Embryonic facial prominence (tissue), 1 donor: Measurements from ENCODE around the gene ALG2.
A peak's percentile ranks its signal among the peaks of the same experiment; 100 is the strongest.

Experiments used
- DNase-seq: peaks from one replicate; pipeline ENCODE4 v3.0.0-alpha.2; 2016; ENCODE audit errors: extremely low spot score

The ALG2 gene

DNA sequence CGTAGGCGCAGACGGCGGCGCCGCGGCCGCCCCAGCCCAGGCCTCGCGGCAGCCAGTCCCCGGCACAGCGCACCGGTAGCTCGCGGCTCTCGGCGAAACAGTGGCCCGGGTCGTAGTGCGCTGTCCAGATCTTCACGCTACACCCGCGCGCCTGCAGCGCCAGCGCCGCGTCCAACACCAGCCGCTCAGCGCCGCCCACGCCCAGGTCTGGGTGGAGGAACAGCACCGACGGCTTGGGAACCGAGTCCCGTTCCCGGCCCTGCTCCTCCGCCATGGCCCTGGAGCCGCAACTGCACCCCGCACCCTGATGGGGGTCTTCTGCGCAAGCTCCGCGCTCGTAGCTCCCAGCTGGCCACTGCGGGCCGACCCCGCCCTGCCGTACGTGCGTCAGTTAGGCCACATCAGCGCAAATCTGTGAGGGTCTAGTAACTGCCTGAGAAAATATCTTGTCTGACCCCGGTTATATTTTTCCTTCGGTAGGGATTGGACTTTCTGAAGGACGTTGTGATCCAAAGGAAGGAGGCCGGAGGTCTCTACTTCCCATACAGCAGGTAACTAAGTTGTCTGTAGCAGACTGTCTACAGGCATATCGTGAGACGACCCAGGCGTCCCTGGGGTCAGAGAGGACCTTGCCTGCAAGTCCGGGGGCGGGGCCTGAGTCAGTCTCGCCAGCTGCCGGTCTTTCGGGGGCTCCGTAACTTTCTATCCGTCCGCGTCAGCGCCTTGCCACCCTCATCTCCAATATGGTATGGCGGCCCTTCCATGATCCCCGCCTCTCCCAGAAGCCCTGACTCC, at the start of gene ALG2, which contains the start of gene SEC61B:
ALG2 (minus strand) TSS at position 322 of the 795 bp plus-strand sequence; CDS start at position 274, 48 bp downstream.
SEC61B (plus strand) TSS at position 662 of the 795 bp plus-strand sequence; CDS start at position 744, 82 bp downstream.
- peak; percentile 91 for DNase-seq

GRCh38 chr9:99270491-99270890, 48.7 kb upstream of the ALG2 start:
- DNase-seq: no peak

- no peak for DNase-seq
These were observed 47.7 kb upstream of the ALG2 start for GRCh38 chr9:99269416-99269815.

DNA sequence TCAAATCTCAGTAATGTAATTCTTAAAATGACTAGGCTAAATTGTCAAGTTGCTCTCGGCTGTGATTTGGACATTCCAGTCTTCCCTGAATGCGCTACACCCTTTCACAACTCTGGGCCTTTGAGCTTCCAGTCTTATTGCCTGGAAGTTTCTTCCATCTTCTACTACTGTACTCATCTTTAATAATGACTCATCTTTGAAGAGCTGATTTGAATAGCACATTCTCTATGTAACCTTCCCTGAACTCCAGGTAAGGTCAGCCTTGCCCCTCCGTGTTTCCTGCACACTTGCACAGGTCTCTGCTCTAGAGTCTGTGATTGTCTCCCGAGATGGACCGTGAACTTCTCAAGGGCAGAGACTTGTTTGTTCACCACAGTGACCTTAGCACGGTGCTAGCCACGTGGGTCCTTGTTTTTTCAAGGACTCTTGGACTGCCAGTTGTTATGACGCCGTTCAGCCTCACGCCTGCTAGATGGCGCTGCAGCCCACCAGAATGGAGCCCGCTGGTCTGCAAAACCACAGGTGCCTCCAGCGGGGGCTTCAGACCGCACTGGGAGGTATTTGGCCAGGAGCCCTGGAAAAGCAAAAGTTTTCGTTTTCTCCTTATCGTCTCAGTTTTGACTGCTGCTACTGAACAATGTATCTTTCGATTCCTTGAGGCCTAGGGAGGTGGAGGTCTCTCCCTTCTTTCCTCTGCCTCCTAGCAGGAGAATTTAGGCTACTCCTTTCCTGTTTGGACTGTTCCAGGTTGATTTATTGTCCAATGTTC, 44.7 kb upstream of the ALG2 start:
- peak; percentile 54 for DNase-seq

DNA sequence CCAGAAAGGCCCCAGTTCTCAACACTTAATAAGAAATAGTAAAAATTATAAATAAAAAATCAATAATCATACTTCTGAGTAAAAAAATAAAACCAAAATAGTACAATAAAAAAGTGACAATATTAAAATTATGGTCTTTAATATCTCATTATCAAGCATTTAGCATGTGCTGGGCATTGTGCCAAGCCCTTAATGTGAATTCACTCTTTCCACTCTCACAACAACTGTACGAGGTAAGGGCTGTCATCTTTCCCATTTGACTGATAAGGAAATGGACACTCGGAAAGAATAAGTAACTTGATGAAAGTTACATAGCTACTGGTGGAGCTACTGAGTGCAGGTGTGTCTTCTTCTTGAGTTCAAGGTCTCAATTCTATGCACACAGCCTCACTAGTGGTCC, 43.9 kb upstream of the ALG2 start:
- no peak for DNase-seq

- DNase-seq: no peak
These were observed 42.4 kb upstream of the ALG2 start for GRCh38 chr9:99264070-99264680.

DNA sequence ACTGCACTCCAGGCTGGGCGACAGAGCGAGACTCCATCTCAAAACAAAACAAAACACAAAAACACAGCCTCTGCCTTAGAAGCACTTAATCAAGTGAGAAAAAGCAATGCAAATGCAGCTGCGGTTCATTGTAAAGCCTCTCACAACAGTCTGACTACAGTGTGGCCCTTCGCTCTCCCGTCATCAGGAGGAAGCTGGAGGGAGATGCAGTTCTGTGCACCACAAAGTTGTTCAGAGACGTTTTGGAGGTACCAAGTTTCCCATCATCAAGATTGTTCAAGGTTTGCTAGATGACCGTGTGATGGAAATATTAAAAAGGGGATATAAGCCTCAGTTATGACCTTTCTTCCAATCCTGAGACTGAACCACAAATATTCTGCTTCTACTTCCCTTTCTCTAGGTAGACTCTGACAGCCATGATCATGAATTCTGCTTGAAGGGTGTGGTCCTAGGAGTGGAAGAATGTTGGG, 41.2 kb upstream of the ALG2 start:
- no peak for DNase-seq

GRCh38 chr9:99261923-99262322, 40.2 kb upstream of the ALG2 start:
- no peak for DNase-seq

- DNase-seq: no peak
These were observed 37.6 kb upstream of the ALG2 start for GRCh38 chr9:99259231-99259918.

- DNase-seq: no peak
These were observed 36.1 kb upstream of the ALG2 start for GRCh38 chr9:99257723-99258389.

- no peak for DNase-seq
These were observed 33.9 kb upstream of the ALG2 start for GRCh38 chr9:99255651-99256050.

DNA sequence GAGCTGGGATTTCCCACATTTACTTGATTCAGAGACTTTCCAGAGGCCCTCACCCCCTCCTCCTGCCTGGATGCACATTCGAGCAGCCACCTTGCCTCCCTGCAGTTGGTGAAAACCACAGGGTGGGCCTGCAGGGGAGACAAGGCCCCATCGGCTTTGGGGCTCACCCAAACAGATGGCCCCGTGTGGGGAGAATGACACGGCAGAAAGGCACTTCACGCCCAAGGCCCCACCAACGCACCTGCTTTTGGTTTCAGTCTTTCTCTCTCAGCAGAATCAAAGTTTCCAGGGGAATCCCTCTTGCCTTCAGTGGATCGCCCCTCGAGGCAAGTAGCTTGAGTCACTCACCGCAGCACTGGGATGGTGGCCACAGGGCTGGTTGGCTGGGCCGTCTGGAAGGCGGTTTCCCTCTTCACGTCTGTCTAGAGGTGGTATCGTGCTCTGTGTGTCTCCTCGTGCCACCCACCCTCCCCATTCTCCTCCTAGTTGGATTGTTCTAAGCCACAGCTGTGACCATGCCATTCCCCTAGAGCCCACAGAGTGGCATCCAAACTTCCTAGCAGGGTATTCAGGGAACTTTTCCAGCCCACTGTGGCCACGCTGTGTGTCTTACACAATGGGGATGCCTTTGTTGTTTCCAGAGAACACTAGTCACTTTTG, 32.2 kb upstream of the ALG2 start:
- DNase-seq: no peak

- DNase-seq: no peak
These were observed 31.4 kb upstream of the ALG2 start for GRCh38 chr9:99253134-99253533.

DNA sequence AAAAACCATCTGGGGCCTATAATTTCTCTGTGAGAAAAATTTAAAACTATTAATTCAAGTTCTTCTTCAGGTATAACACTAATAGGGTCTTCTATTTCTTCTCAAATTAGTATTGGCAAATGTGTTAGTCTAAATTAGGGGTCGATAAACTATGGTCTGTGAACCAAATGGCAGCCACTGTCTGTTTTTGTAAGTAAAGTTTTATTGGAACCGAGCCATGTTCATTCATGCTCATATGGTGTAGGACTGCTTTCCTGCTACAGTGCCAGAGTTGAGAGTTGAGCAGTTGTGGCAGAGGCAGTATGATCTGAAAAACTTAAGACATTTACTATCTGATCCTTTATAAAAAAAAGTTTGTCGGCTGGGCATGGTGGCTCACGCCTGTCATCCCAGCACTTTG, 29.4 kb upstream of the ALG2 start:
- no peak for DNase-seq

GRCh38 chr9:99249619-99250018, 27.9 kb upstream of the ALG2 start:
- no peak for DNase-seq

DNA sequence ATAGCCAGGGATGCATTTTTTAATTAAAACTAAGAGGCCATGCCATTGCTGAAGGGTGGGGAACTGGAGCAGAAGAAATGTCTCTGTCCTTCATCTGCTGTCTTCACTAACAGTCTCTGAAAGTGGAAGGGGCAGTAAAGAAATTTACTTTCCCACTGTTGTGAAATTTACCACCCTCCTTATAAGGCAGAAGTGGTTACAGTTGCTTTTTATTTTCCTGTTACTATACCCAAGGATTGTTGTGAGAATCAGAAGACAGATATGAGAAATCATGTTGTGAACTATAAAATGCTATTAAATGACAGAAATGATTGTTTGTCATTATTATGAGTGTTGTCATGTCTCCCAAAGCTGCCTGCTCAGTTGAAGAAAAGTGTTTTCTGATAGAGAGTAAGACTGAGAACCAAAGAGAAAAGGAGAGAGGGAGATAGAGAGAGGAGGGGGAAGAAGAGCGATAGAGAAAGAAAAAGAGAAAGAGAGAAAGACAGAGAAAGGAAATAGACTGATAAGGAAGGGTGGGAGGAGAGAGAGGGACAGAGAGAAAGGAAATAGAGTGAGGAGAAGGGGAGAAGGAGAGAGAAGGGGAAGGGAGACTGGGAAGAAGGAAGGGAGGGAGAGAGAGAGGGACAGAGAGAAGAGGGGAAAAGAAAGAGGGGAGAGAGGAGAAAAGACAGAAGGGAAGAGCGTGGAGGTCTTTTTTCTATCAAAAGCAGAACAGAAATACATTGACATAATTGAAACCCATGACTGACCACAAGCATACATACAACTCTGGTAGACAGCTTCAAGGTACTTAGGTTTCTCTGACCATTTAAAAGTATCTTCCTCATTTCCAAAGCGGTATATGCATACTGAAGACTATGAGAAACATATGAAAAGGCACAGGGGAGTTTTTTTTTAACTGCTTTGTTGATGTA, 22.9 kb upstream of the ALG2 start:
- no peak for DNase-seq

DNA sequence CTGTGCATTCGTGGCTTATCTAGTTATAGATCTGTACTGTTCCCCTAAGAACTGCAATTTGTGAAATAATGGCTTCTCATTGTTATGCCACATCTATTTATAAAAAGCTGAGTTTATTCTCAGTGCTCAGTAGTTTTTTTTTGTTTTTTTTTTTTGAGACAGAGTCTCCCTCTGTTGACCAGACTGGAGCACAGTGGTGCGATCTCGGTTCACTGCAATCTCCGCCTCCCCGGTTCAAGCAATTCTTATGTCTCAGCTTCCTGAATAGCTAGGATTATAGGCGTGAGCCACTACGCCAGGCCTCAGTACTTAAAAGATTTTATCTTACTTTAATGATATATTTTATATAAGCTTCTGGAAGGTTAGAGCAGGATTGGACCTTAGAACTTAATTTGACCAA, 19.4 kb upstream of the ALG2 start:
- DNase-seq: no peak

- DNase-seq: no peak
These were observed 17.8 kb upstream of the ALG2 start for GRCh38 chr9:99239341-99240060.

DNA sequence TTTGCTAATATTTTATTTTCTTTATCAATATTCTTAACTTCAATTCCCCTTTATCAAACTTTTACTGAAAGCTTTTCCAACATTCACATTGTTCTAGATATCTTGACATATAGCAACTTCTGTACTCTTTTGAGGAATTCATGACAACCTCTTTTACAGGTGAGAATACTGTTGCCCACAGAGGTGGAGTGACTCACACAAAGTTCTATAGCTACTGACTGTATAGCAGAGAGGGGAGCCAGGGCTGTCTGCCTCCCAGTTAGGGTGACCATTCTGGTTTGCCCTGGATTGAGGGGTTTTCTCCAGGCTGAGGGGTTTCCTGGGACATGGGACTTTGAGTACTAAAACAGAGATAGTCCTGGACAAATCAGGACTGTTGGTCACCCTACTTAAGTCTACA, 16.6 kb upstream of the ALG2 start:
- no peak for DNase-seq
